ENCODE measurements around the gene TRHDE. TPM values are rescaled to one million over a fixed set of nuclear protein-coding genes. Genes with fewer than 3 reads are reported as not detected.

Gene TRHDE
- total RNA-seq, 5 donors from 2014 or later (not counting 1 experiment from before 2014, with no cell fraction given) = 0.23 TPM; not detected in 4

DNA sequence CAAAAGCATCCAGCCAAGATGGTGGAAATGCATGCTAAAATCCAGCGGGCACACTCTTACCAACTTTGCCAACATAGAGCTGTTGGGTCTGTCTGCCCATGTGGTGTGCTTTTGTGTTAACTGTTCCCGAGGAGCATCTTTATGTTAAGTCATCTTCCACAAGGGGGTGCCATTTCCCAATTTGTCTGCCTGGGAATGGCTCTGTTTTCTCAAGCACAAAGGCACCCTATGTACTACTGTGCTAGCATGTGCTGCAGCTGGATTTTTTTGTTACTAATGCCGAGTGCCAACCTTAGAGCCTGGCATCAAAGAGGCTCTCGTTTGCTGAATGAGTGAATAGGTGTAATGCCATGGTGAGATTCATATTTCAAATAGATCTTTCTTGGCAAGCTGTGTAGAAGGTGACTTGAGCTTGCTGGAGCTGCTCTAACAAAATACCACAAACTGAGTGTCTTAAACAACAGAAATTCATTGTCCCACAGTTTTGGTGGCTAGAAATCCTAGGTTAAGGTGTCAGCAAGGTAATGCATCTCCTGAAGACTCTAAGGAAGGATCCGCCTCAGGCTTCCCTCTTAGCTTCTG is 74.3 kb downstream of the TRHDE start:
- no peaks in the 10 kb centered on the region for H3K36me3 Mint-ChIP-seq
- 3% methylated on average over 3 of the region's 5 CpGs for WGBS (ENCODE audit: insufficient coverage)
- Histone ChIP-seq H3K36me3 (ENCODE audit: control insufficient read depth in 2 of 2, extremely low read depth in 1 of 2, insufficient read depth in 1 of 2, low read length in 1 of 2) (no peaks in the 10 kb centered on the region), H3K27ac (ENCODE audit: low read length) (no peak overlapping the region), H3K4me3 (ENCODE audit: control insufficient read depth in 1 of 2, extremely low read depth in 1 of 2, low read length in 1 of 2) (no peak overlapping the region), H3K27me3 (replicated peaks in 1 of 2; ENCODE audit: control insufficient read depth in 2 of 2, extremely low read depth in 1 of 2, insufficient read depth in 2 of 2, low read length in 1 of 2) (no peaks in the 10 kb centered on the region), H3K9me3 (no peaks in the 10 kb centered on the region), H3K4me1 (ENCODE audit: control insufficient read depth in 1 of 2, extremely low read depth in 1 of 2, insufficient read depth in 2 of 2, low read length in 2 of 2) (no peaks in the 10 kb centered on the region)
- ATAC-seq (replicated peaks in 1 of 4) = no peak
- POLR2A ChIA-PET = no interaction called here
- CTCF ChIA-PET = no interaction called here
- no peaks in the 10 kb centered on the region for H3K4me1 Mint-ChIP-seq
- H3K27ac Mint-ChIP-seq = no peak overlapping the region
- no peaks in the 10 kb centered on the region for H3K27me3 Mint-ChIP-seq
- peak in 4 of 35 experiments; percentile 0 to 20 (median 2) for DNase-seq
- H3K4me3 Mint-ChIP-seq = no peak overlapping the region
- H3K9me3 Mint-ChIP-seq = no peaks in the 10 kb centered on the region

DNA sequence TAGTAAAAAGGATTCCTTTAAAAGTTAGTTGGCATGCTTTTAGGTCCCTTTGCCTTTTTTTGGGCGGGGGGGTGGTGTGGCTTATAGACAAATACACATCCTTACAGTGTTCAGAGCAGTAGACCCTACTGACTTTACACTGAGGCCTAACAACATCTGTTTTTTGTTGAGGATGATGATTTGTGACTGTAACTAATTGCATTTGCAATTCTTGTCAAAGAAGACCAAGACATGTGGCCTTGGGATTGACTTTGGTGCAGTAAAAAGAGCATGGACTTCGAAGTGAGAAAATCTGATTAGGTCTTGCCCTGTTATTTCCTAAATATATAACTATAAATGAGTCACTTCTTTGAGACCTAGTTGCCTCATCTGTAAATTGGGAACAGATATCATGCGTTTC is 77.3 kb downstream of the TRHDE start:
- Histone ChIP-seq H3K27me3 (replicated peaks in 1 of 2; ENCODE audit: control insufficient read depth in 2 of 2, extremely low read depth in 1 of 2, insufficient read depth in 2 of 2, low read length in 1 of 2) (no peaks in the 10 kb centered on the region), H3K9me3 (no peaks in the 10 kb centered on the region), H3K27ac (ENCODE audit: low read length) (no peak overlapping the region), H3K36me3 (ENCODE audit: control insufficient read depth in 2 of 2, extremely low read depth in 1 of 2, insufficient read depth in 1 of 2, low read length in 1 of 2) (no peaks in the 10 kb centered on the region), H3K4me3 (ENCODE audit: control insufficient read depth in 1 of 2, extremely low read depth in 1 of 2, low read length in 1 of 2) (no peak overlapping the region), H3K4me1 (ENCODE audit: control insufficient read depth in 1 of 2, extremely low read depth in 1 of 2, insufficient read depth in 2 of 2, low read length in 2 of 2) (no peaks in the 10 kb centered on the region)
- DNase-seq (no peak), ATAC-seq (replicated peaks in 1 of 4) (no peak)
- no CpG with 5 or more reads among the region's 3 CpGs for WGBS (ENCODE audit: insufficient coverage)
- POLR2A ChIA-PET = no interaction called here
- Mint-ChIP-seq H3K27me3 (no peaks in the 10 kb centered on the region), H3K4me1 (no peaks in the 10 kb centered on the region), H3K4me3 (no peak overlapping the region), H3K9me3 (peaks cover 0 to 4% (median 0%) of the 10 kb centered on the region in 3 donors), H3K27ac (no peak overlapping the region), H3K36me3 (no peaks in the 10 kb centered on the region)
- CTCF ChIA-PET = no interaction called here

DNA sequence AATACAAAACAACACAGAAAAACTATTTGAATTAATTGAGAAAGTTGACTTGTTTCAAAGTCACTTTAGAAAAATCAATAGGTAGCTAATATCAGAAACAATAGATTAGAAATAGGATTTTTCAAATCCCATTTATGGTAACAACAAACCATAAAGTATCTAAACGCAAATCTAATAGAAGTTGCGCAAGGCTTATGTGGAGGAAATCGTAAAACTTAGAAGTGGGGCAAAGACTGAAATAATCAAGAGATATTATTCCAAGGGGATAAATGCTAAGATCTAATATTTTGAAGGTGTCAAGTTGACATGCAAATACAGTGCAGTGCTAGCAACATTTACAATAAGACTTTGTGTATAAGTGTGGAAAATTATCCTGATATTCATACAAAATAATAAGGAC is 87.2 kb downstream of the TRHDE start:
- no peak for DNase-seq

DNA sequence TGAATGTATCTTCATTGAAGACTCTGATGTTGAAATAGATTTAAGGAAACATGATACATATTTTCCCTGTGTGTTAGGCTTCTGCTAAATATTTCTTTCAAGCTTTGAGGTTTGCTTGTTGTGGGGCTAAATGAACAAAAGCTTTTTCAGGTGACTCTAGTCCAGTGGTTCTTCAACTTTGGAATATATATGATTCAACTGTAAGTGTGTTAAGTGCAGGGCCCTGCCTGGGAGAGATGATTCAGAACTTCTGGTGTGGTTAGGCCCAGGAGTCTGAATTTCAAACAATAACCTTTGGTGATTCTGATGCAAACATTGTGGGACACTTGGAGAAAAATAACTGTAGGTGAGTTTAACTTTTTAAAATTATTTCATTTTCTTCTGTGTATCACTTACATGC is 93.0 kb downstream of the TRHDE start:
- Mint-ChIP-seq H3K27me3 (no peaks in the 10 kb centered on the region), H3K9me3 (peaks cover 0 to 7% (median 0%) of the 10 kb centered on the region in 3 donors), H3K4me3 (no peak overlapping the region), H3K4me1 (no peaks in the 10 kb centered on the region), H3K27ac (no peak overlapping the region), H3K36me3 (no peaks in the 10 kb centered on the region)
- DNase-seq (no peak), ATAC-seq (replicated peaks in 1 of 4) (no peak)
- ChIA-PET CTCF (no interaction called here), POLR2A (no interaction called here)
- H3K4me3 ChIP-seq (ENCODE audit: control insufficient read depth in 1 of 2, extremely low read depth in 1 of 2, low read length in 1 of 2) = no peak overlapping the region
- H3K9me3 ChIP-seq = no peaks in the 10 kb centered on the region
- no peaks in the 10 kb centered on the region for H3K4me1 ChIP-seq (ENCODE audit: control insufficient read depth in 1 of 2, extremely low read depth in 1 of 2, insufficient read depth in 2 of 2, low read length in 2 of 2)
- H3K36me3 ChIP-seq (ENCODE audit: control insufficient read depth in 2 of 2, extremely low read depth in 1 of 2, insufficient read depth in 1 of 2, low read length in 1 of 2) = no peaks in the 10 kb centered on the region
- no peaks in the 10 kb centered on the region for H3K27me3 ChIP-seq (replicated peaks in 1 of 2; ENCODE audit: control insufficient read depth in 2 of 2, extremely low read depth in 1 of 2, insufficient read depth in 2 of 2, low read length in 1 of 2)
- H3K27ac ChIP-seq (ENCODE audit: low read length) = no peak overlapping the region

More for the DNA sequence above, 87.2 kb downstream of the TRHDE start:
- ChIA-PET CTCF (no interaction called here), POLR2A (no interaction called here)
- no peak overlapping the region for H3K4me3 Mint-ChIP-seq
- no peaks in the 10 kb centered on the region for H3K27me3 Mint-ChIP-seq
- Histone ChIP-seq H3K4me3 (ENCODE audit: control insufficient read depth in 1 of 2, extremely low read depth in 1 of 2, low read length in 1 of 2) (no peak overlapping the region), H3K27me3 (replicated peaks in 1 of 2; ENCODE audit: control insufficient read depth in 2 of 2, extremely low read depth in 1 of 2, insufficient read depth in 2 of 2, low read length in 1 of 2) (no peaks in the 10 kb centered on the region), H3K4me1 (ENCODE audit: control insufficient read depth in 1 of 2, extremely low read depth in 1 of 2, insufficient read depth in 2 of 2, low read length in 2 of 2) (no peaks in the 10 kb centered on the region), H3K9me3 (no peaks in the 10 kb centered on the region), H3K27ac (ENCODE audit: low read length) (no peak overlapping the region), H3K36me3 (ENCODE audit: control insufficient read depth in 2 of 2, extremely low read depth in 1 of 2, insufficient read depth in 1 of 2, low read length in 1 of 2) (no peaks in the 10 kb centered on the region)
- no peaks in the 10 kb centered on the region for H3K36me3 Mint-ChIP-seq
- no peak overlapping the region for H3K27ac Mint-ChIP-seq
- WGBS (ENCODE audit: insufficient coverage) = no CpG with 5 or more reads among the region's 3 CpGs
- H3K4me1 Mint-ChIP-seq = no peaks in the 10 kb centered on the region
- no peak for ATAC-seq (replicated peaks in 1 of 4)
- H3K9me3 Mint-ChIP-seq = peaks cover 2 to 13% (median 8%) of the 10 kb centered on the region in 3 donors

DNA sequence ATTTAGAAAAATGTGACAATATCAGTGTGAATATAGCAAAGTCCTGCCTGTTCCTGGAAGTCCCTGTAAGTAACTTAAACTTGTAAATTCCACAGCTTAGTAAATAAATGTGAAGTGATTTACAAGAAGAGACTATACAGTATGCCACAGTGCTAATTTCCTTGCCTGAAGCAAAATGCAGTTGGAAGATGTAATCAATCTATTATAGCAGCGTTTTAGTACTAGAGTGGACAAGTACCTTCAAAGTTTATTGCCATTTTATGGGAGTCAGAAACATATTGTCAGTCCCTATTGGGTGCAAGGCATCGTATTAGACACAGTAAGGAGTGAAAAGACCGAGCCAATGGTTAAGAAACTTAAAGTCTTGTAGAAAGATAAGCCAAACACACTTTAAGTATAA is 94.1 kb downstream of the TRHDE start:
- Mint-ChIP-seq H3K9me3 (peaks cover 0 to 5% (median 0%) of the 10 kb centered on the region in 3 donors), H3K36me3 (no peaks in the 10 kb centered on the region), H3K27ac (no peak overlapping the region), H3K4me3 (no peak overlapping the region), H3K4me1 (no peaks in the 10 kb centered on the region), H3K27me3 (no peaks in the 10 kb centered on the region)
- WGBS (ENCODE audit: insufficient coverage) = 17% methylated on average over 1 of the region's 3 CpGs
- ChIA-PET POLR2A (no interaction called here), CTCF (no interaction called here)
- no peak overlapping the region for H3K27ac ChIP-seq (ENCODE audit: low read length)
- H3K4me1 ChIP-seq (ENCODE audit: control insufficient read depth in 1 of 2, extremely low read depth in 1 of 2, insufficient read depth in 2 of 2, low read length in 2 of 2) = no peaks in the 10 kb centered on the region
- H3K9me3 ChIP-seq = no peaks in the 10 kb centered on the region
- no peaks in the 10 kb centered on the region for H3K36me3 ChIP-seq (ENCODE audit: control insufficient read depth in 2 of 2, extremely low read depth in 1 of 2, insufficient read depth in 1 of 2, low read length in 1 of 2)
- ATAC-seq (replicated peaks in 1 of 4) = no peak
- no peaks in the 10 kb centered on the region for H3K27me3 ChIP-seq (replicated peaks in 1 of 2; ENCODE audit: control insufficient read depth in 2 of 2, extremely low read depth in 1 of 2, insufficient read depth in 2 of 2, low read length in 1 of 2)
- DNase-seq = no peak
- no peak overlapping the region for H3K4me3 ChIP-seq (ENCODE audit: control insufficient read depth in 1 of 2, extremely low read depth in 1 of 2, low read length in 1 of 2)

DNA sequence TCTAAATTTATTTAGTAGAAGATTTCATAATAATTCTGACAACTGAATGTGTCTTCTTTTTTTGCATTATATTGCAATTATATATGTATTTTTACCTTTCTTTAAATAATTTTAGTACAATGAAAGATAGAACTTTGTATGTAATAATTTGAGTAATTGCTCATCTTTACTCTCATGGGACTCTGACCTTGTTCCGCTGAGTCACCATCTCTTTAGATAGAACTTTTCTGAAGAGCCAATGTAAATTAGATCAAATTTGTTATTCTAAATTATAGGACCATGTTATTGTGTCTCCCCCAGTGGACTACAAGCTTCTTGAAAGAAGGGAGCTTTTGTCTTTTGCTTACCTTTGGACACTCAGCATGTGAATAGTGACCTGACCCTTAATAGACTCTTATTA is 96.1 kb downstream of the TRHDE start:
- CTCF ChIA-PET = no interaction called here
- Mint-ChIP-seq H3K4me1 (no peaks in the 10 kb centered on the region), H3K27ac (no peak overlapping the region), H3K9me3 (peaks cover 0 to 5% (median 0%) of the 10 kb centered on the region in 3 donors), H3K36me3 (no peaks in the 10 kb centered on the region), H3K27me3 (no peaks in the 10 kb centered on the region), H3K4me3 (no peak overlapping the region)
- ATAC-seq (replicated peaks in 1 of 4) = no peak
- DNase-seq = no peak
- no peak overlapping the region for H3K4me3 ChIP-seq (ENCODE audit: control insufficient read depth in 1 of 2, extremely low read depth in 1 of 2, low read length in 1 of 2)
- no CpG with 5 or more reads among the region's 1 CpG for WGBS (ENCODE audit: insufficient coverage)
- H3K27ac ChIP-seq (ENCODE audit: low read length) = no peak overlapping the region
- H3K36me3 ChIP-seq (ENCODE audit: control insufficient read depth in 2 of 2, extremely low read depth in 1 of 2, insufficient read depth in 1 of 2, low read length in 1 of 2) = no peaks in the 10 kb centered on the region
- H3K9me3 ChIP-seq = no peaks in the 10 kb centered on the region
- H3K27me3 ChIP-seq (replicated peaks in 1 of 2; ENCODE audit: control insufficient read depth in 2 of 2, extremely low read depth in 1 of 2, insufficient read depth in 2 of 2, low read length in 1 of 2) = no peaks in the 10 kb centered on the region
- POLR2A ChIA-PET = no interaction called here
- no peaks in the 10 kb centered on the region for H3K4me1 ChIP-seq (ENCODE audit: control insufficient read depth in 1 of 2, extremely low read depth in 1 of 2, insufficient read depth in 2 of 2, low read length in 2 of 2)

Data from T-cell (primary cell).